HG02885 (cell line): ENCODE measurements around the gene TDRD5.
A peak's percentile ranks its signal among the peaks of the same experiment; 100 is the strongest.

ENCODE experiments used
- ATAC-seq: cut with Tn5 transposase; IDR thresholded peaks from one replicate; pipeline ENCODE4 v1.9.1; 2021; ENCODE audit warnings: mild to moderate bottlenecking; ENCODE audit not compliant: unreplicated experiment, poor library complexity

TDRD5 gene

GRCh38 chr1:179591592-179592580 lies at the start of gene TDRD5:
Gene TDRD5, plus strand, starts transcription at chr1:179591832. Its CDS starts 784 bp downstream, at chr1:179592616.
- no peak for ATAC-seq

DNA sequence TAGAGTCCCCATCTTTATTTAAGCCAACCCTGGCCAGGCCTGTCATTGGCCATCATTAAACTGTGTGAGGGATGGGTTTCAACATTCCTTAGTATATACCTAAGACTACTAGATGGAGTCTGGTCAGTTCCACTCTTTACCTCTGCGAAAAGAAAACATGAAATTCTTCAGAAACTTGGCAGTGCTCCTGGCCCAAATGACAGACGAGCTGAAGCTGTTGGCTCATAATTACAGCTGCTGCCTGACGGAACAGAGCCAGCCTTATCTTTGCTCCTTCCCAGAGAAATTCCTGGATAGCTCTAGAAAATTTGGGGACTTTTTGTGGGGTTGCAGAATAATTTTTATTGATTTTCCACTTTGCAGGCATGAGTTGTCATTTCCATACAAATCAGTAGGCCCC lies 46.3 kb upstream of the TDRD5 start:
- ATAC-seq, result no peak

- no peak for ATAC-seq
These were observed 44.6 kb upstream of the TDRD5 start for GRCh38 chr1:179547021-179547535.

DNA sequence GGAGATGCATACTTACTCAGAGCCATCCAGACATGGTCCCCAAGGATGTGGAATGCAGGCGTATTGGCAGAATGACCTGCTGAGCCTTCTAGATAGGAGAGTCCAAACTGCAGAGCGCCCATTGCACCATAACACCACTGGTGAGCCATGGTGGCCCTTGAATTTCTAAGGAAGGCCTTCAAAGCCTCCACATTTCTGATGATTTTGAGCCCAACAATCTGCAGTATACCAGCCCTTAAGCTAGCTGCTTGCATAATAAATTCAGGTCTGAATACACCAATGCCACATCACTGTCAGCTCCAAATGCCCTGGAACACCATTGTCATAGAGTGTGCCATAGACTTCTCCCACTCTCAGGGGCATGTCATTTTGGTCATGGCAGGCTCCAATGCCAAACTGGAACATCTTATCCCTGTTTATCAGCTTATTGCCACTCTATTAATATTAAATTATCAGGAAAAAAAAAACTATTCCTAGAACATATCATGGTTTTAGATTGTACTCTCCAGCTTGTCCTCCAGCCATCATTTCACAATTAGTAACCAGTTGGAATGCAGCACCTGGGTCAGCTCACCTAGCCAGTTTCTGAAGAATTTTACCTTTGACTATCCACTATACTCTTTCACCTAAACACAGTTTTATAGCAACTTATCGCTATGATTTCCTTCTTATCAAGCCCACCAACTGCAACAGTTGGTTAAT lies 42.8 kb upstream of the TDRD5 start:
- ATAC-seq, result no peak

- no peak for ATAC-seq
These were observed 42.3 kb upstream of the TDRD5 start for GRCh38 chr1:179549368-179549700.

- ATAC-seq, result peak; percentile 80
These were observed 40.6 kb upstream of the TDRD5 start for GRCh38 chr1:179550746-179551682.

DNA sequence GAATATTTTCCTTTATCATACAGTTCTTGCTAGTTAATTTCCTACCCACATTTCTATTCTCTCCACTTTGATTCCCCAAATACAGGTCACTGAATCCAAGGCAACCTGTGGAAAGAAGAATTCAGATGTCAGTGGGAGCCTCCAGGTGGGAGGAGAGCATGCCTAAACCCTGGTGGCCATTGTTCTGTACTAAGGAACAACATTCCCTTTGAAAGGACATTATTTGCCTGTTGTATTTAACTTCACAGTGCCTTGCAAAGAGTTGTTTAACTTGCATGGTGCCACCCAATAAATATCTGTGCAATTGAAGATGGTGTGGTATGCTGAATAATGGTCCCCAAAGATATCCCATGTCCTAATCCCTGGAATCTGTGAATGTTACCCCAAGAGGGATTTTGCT lies 37.2 kb upstream of the TDRD5 start:
- ATAC-seq, result no peak

- no peak for ATAC-seq
These were observed 33.6 kb upstream of the TDRD5 start for GRCh38 chr1:179558078-179558477.

DNA sequence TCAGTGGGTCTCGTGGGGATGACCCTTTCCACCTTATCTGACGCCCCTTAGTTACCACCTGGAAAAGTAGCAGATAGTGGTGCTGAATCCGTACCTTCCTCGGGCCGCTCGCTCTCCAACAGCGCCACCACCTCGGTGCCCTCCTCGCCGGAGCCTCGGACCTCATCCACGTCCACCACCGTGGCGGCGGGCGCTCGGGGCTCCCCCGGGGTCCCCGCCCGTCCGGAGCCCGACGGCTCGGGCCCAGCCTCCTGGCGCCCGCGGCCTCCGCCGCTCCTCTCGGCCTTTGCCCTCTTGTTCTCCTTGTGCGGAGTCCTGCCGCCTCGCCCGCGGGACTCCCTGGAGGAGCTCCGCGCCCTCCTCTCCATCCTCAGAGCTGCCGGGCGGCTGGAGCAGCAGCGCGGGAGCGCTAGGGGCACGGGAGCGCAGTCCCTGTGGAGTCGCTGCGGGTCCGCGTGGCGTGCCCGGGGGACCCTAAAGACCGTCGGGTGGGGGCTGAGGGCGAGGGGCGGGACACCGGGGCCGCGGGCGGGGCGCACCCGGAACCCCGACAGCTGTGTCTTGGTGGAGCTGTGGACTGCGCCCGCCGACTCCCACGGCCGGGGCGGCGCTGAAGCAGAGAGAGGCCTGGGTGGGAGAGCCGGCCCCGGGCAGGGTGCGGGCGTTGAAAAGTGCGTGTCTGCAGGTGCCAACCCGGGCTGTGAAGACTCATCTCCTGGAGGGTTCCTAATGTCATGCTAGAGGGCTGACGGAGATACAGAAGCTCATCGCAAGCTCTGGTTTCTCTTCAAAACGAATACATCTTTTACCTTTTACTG lies 15.9 kb upstream of the TDRD5 start, which contains the start of gene NPHS2:
TSS of gene NPHS2 (minus strand) at position 452 of the 818 bp plus-strand sequence. CDS start at position 368, 84 bp downstream.
- ATAC-seq, result no peak

- ATAC-seq, result no peak
These were observed 15.1 kb upstream of the TDRD5 start for GRCh38 chr1:179576509-179576908.

GRCh38 chr1:179583771-179584320 lies 7.8 kb upstream of the TDRD5 start:
- no peak for ATAC-seq

GRCh38 chr1:179586107-179586823 lies 5.4 kb upstream of the TDRD5 start:
- no peak for ATAC-seq

- no peak for ATAC-seq
These were observed 4.3 kb upstream of the TDRD5 start for GRCh38 chr1:179587336-179587735.

GRCh38 chr1:179588425-179589024 lies 3.1 kb upstream of the TDRD5 start:
- ATAC-seq, result no peak

DNA sequence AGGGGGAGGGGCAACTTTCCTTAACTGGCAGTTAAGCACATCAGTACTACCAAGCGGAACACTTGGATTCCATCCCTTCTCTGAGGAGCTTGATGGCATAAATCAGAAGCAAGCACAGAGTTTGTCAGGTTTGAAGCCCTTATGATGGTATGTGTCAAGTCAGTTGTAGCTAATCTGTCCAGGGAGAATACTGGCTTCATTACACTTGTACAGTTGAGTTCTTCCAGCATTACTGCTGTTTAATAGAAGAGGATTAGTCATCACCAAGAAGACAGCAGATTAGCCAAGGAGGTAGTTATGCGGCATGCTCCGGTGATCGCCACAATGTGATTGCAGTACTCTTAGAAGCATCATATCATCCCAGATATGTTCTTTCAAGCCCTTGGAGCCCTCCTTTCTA lies 2.1 kb upstream of the TDRD5 start:
- ATAC-seq, result no peak

DNA sequence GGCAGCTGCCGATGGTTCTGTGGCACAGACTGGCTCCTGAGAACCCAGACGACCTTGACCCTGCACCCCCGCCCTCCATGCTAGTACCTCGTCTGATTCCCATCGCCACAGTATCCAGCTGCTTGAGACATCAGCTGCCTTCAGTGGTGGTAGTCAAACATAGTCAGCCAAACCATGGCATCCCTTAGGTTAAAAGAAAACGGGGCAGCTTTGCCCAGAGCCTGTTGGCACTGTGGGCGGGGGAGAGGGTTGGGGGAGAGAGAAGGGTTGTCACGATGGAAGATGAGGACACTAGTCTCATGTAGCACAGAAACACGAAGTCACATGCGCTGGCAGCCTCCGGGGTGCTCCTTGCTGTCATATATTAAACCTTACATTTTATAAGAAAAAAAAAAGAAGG lies 961 bp upstream of the TDRD5 start:
- no peak for ATAC-seq

- no peak for ATAC-seq
These were observed 410 bp upstream of the TDRD5 start for GRCh38 chr1:179591253-179591591.

DNA sequence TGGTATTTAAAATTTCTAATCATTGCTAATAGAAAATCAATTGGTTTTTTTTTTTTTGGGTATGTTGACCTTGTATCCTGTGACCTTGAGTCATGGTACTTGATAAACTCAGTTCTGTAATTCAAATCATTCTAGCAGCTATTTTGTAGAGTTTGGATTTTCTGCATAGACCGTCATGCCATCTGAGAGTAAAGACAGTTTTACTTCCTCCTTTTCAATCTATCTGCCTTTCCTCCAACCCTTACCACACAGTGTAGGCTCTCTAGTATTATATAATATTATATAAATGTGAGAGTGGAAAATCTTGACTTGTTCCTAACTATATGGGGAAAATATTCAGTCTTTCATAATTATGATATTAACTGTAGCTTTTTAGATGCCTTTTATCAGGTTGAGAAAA lies 7.0 kb downstream of the TDRD5 start:
- no peak for ATAC-seq
